H1 (cell line): ENCODE measurements around the gene PITPNC1. TPM values are rescaled to one million over a fixed set of nuclear protein-coding genes. Genes with fewer than 3 reads are reported as not detected.

ENCODE experiments used
- CTCF ChIA-PET: fragments of 300-600 bp; sonication (Branson Sonifier 250); formaldehyde crosslinking; loops from one replicate; lab custom pipeline; 2021; ENCODE audit not compliant: partially characterized antibody; lab: Charles Lee
- POLR2A ChIA-PET: fragments of 300-600 bp; sonication (Branson Sonifier 250); formaldehyde crosslinking; loops from one replicate; lab custom pipeline; 2021; ENCODE audit warnings: inconsistent platforms; ENCODE audit not compliant: partially characterized antibody; lab: Charles Lee
- DNase-seq, 2 experiments: peaks; one replicate each; pipeline versions ENCODE4 v3.0.0 to v3.0.0-alpha.2; 2010 to 2022; ENCODE audit warnings: low spot score in 2 of 2, low read depth in 1 of 2, mixed read lengths in 1 of 2
- FAIRE-seq: peaks from 2 replicates; lab custom pipeline; 2011; peaks lifted over from hg19 to GRCh38; lab: Jason Lieb, UNC
- H2AFZ ChIP-seq: 2 replicates; pipeline ENCODE4 v1.8.1; 2012; ENCODE audit warnings: low read length, inconsistent platforms
- H2AK5ac ChIP-seq: 2 replicates; pipeline ENCODE4 v1.6.1; 2013; ENCODE audit warnings: low read depth, low read length
- H2BK120ac ChIP-seq: replicated peaks from 2 replicates; pipeline ENCODE3; 2013; ENCODE audit warnings: low read depth, low read length, inconsistent platforms
- H2BK12ac ChIP-seq: 2 replicates; pipeline ENCODE4 v1.6.1; 2013; ENCODE audit warnings: low read depth, low read length
- H2BK15ac ChIP-seq: 2 replicates; pipeline ENCODE4 v1.6.1; 2013; ENCODE audit warnings: low read length
- H2BK20ac ChIP-seq: 2 replicates; pipeline ENCODE4 v1.6.1; 2013; ENCODE audit warnings: low read length
- H2BK5ac ChIP-seq: 2 replicates; pipeline ENCODE4 v1.6.1; 2013; ENCODE audit warnings: low read depth, low read length
- H3K14ac ChIP-seq: 2 replicates; pipeline ENCODE4 v1.6.1; 2013; ENCODE audit warnings: inconsistent platforms; ENCODE audit not compliant: insufficient read length
- H3K18ac ChIP-seq: 2 replicates; pipeline ENCODE4 v1.6.1; 2013; ENCODE audit warnings: low read length; ENCODE audit errors: extremely low read depth
- H3K23ac ChIP-seq: 2 replicates; pipeline ENCODE4 v1.6.1; 2013; ENCODE audit warnings: inconsistent platforms; ENCODE audit not compliant: insufficient read length
- H3K23me2 ChIP-seq: 2 replicates; pipeline ENCODE4 v1.6.1; 2013; ENCODE audit warnings: low read depth, low read length
- H3K27ac ChIP-seq: 2 replicates; pipeline ENCODE4 v1.6.1; 2011; ENCODE audit warnings: low read depth, low read length, inconsistent platforms
- H3K27me3 ChIP-seq, 4 experiments: replicated peaks in 1 of 4; 1 replicate in 1 of 4; 2 replicates in 3 of 4; pipeline versions ENCODE4 v1.6.1 to v1.8.1; 2011 to 2013; ENCODE audit warnings: low read length in 3 of 4, mild to moderate bottlenecking in 3 of 4, inconsistent platforms in 2 of 4, mixed read lengths in 2 of 4, moderate library complexity in 1 of 4; ENCODE audit not compliant: control insufficient read depth in 3 of 4, insufficient read depth in 3 of 4; ENCODE audit errors: extremely low read depth in 1 of 4
- H3K36me3 ChIP-seq, 4 experiments: 2 replicates each; pipeline versions ENCODE4 v1.6.1 to v1.8.1; 2011 to 2013; ENCODE audit warnings: mild to moderate bottlenecking in 4 of 4, low read length in 3 of 4, moderate library complexity in 2 of 4, control low read depth in 1 of 4, inconsistent platforms in 1 of 4; ENCODE audit not compliant: insufficient read depth in 4 of 4, control insufficient read depth in 2 of 4
- H3K4ac ChIP-seq: replicated peaks from 2 replicates; pipeline ENCODE3; 2013; ENCODE audit warnings: low read length, low read depth, mixed read lengths, inconsistent platforms; ENCODE audit not compliant: insufficient read length
- H3K4me1 ChIP-seq, 4 experiments: replicated peaks in 1 of 4; 1 replicate in 1 of 4; 2 replicates in 3 of 4; pipeline versions ENCODE4 v1.6.1 to v1.8.1; 2011 to 2013; ENCODE audit warnings: low read length in 3 of 4, inconsistent platforms in 2 of 4, mixed read lengths in 1 of 4; ENCODE audit not compliant: insufficient read depth in 4 of 4, control insufficient read depth in 3 of 4
- H3K4me2 ChIP-seq, 2 experiments: 2 replicates each; pipeline versions ENCODE4 v1.6.1 to v1.8.1; 2011 to 2013; ENCODE audit warnings: low read depth in 2 of 2, low read length in 2 of 2, control low read depth in 1 of 2, inconsistent platforms in 1 of 2, mild to moderate bottlenecking in 1 of 2; ENCODE audit not compliant: insufficient read depth in 1 of 2
- H3K4me3 ChIP-seq, 4 experiments: fragments of 200-600, 300-600 bp in 1 of 4; sonication (generic), shearing (Covaris generic), sonication (Bioruptor Twin) in 1 of 4; 2 replicates each; pipeline versions ENCODE4 v1.5.1 to v1.8.1; 2011 to 2016; ENCODE audit warnings: low read length in 4 of 4, low read depth in 3 of 4, control low read depth in 2 of 4, inconsistent platforms in 2 of 4, mild to moderate bottlenecking in 2 of 4, mixed read lengths in 1 of 4, moderate library complexity in 1 of 4; ENCODE audit not compliant: insufficient read depth in 2 of 4; ENCODE audit errors: extremely low read depth in 1 of 4
- H3K56ac ChIP-seq: replicated peaks from 2 replicates; pipeline ENCODE3; 2013; ENCODE audit warnings: low read depth, mild to moderate bottlenecking, mixed read lengths, low read length, inconsistent platforms; ENCODE audit not compliant: insufficient read length
- H3K79me1 ChIP-seq: 2 replicates; pipeline ENCODE4 v1.6.1; 2013; ENCODE audit warnings: low read depth, low read length, control low read depth
- H3K79me2 ChIP-seq, 2 experiments: 2 replicates each; pipeline versions ENCODE4 v1.6.1 to v1.8.1; 2012 to 2013; ENCODE audit warnings: low read length in 2 of 2, mild to moderate bottlenecking in 2 of 2, inconsistent platforms in 1 of 2; ENCODE audit not compliant: insufficient read depth in 2 of 2, control insufficient read depth in 1 of 2
- H3K9ac ChIP-seq, 4 experiments: replicated peaks in 1 of 4; 1 replicate in 1 of 4; 2 replicates in 3 of 4; pipeline versions ENCODE4 v1.6.1 to v1.8.1; 2011 to 2013; ENCODE audit warnings: low read depth in 3 of 4, low read length in 3 of 4, control low read depth in 2 of 4, mild to moderate bottlenecking in 2 of 4, moderate library complexity in 2 of 4, inconsistent platforms in 1 of 4; ENCODE audit errors: extremely low read depth in 1 of 4
- H3K9me3 ChIP-seq, 2 experiments: 2 replicates each; pipeline versions ENCODE4 v1.6.1 to v1.8.1; 2012 to 2013; ENCODE audit warnings: mild to moderate bottlenecking in 2 of 2, moderate library complexity in 2 of 2, control low read depth in 1 of 2, inconsistent platforms in 1 of 2, low read depth in 1 of 2, low read length in 1 of 2, mixed read lengths in 1 of 2; ENCODE audit not compliant: insufficient read depth in 2 of 2
- H4K20me1 ChIP-seq, 2 experiments: replicated peaks in 1 of 2; 2 replicates each; pipeline versions ENCODE3 to v1.8.1; 2011 to 2013; ENCODE audit warnings: inconsistent platforms in 2 of 2, low read length in 2 of 2, mild to moderate bottlenecking in 1 of 2; ENCODE audit not compliant: insufficient read depth in 2 of 2, control insufficient read depth in 1 of 2
- H4K5ac ChIP-seq: 2 replicates; pipeline ENCODE4 v1.6.1; 2013; ENCODE audit warnings: low read length, low read depth, mixed read lengths, inconsistent platforms; ENCODE audit not compliant: insufficient read length
- H4K8ac ChIP-seq: 2 replicates; pipeline ENCODE4 v1.8.0; 2013; ENCODE audit warnings: mild to moderate bottlenecking, moderate library complexity, low read length, inconsistent platforms; ENCODE audit not compliant: insufficient read depth; ENCODE audit errors: extremely low read depth
- H4K91ac ChIP-seq: replicated peaks from 2 replicates; pipeline ENCODE3; 2013; ENCODE audit warnings: low read length, mixed read lengths, inconsistent platforms; ENCODE audit not compliant: insufficient read length
- CEBPB ChIP-seq: IDR thresholded peaks from 2 replicates; pipeline ENCODE4 v1.6.1; 2012; ENCODE audit warnings: low read depth, low read length
- CREB1 ChIP-seq: IDR thresholded peaks from 2 replicates; pipeline ENCODE4 v1.6.1; 2012; ENCODE audit warnings: inconsistent platforms
- EGR1 ChIP-seq: IDR thresholded peaks from 2 replicates; pipeline ENCODE4 v1.6.1; 2011; ENCODE audit warnings: low read depth, low read length, borderline replicate concordance
- GTF2F1 ChIP-seq: IDR thresholded peaks from 2 replicates; pipeline ENCODE4 v1.6.1; 2012; ENCODE audit warnings: low read depth, low read length, improper control_type of control experiment, borderline replicate concordance
- POLR2A ChIP-seq, 2 experiments: IDR thresholded peaks; 1 replicate in 1 of 2; 2 replicates in 1 of 2; pipeline ENCODE4 v1.6.1; 2011; ENCODE audit warnings: low read depth in 2 of 2, low read length in 2 of 2, mild to moderate bottlenecking in 2 of 2; ENCODE audit errors: control extremely low read depth in 1 of 2
- POLR2AphosphoS5 ChIP-seq: IDR thresholded peaks from 2 replicates; pipeline ENCODE4 v1.6.1; 2011; ENCODE audit warnings: low read depth, low read length
- RFX5 ChIP-seq: IDR thresholded peaks from 2 replicates; pipeline ENCODE4 v1.6.1; 2011; ENCODE audit warnings: low read depth, low read length, improper control_type of control experiment, borderline replicate concordance
- TAF7 ChIP-seq: optimal IDR thresholded peaks from 2 replicates; pipeline ENCODE3; 2011; ENCODE audit warnings: low read depth, mild to moderate bottlenecking, inconsistent platforms, low read length, moderate library complexity, borderline replicate concordance
- TEAD4 ChIP-seq: IDR thresholded peaks from 2 replicates; pipeline ENCODE4 v1.6.1; 2012; ENCODE audit warnings: low read depth, low read length, inconsistent platforms, mixed read lengths
- WGBS, 2 experiments: shearing (Covaris generic) in 1 of 2; methylation state at CpG; one replicate each; pipeline versions ENCODE4 v1.1.6 to v1.1.7; 2013 to 2015; ENCODE audit warnings: low lambda C conversion rate in 2 of 2, mixed read lengths in 2 of 2, inconsistent platforms in 1 of 2, low coverage in 1 of 2, missing lambda C conversion rate in 1 of 2; ENCODE audit not compliant: insufficient replicate concordance in 2 of 2, insufficient coverage in 1 of 2, insufficient read length in 1 of 2; ENCODE audit errors: extremely low coverage in 1 of 2, missing lambda C conversion rate in 1 of 2; 5-methylcytosine and 5-hydroxymethylcytosine counted together
- long read RNA-seq, 2 experiments: library from RNA in 1 of 2; library from capped mRNA in 1 of 2; stranded (forward); transcript quantifications; one replicate each; pipeline ENCODE4 v2.0.0, GENCODE V29; 2021; ENCODE audit warnings: inconsistent platforms in 1 of 2
- polyA minus RNA-seq, 3 experiments: library from RNA; depleted of rRNA, polyadenylated mRNA; stranded (reverse); fragments of >200 nt; gene quantifications; 1 replicate in 2 of 3; 2 replicates in 1 of 3; pipeline ENCODE4 v1.2.3, GENCODE V29; 2011
- polyA plus RNA-seq, 7 experiments: library from polyadenylated mRNA; depleted of rRNA in 3 of 7; stranded (reverse) in 5 of 7; unstranded in 2 of 7; fragments of >200 nt in 5 of 7; fragments of 200-250 nt in 2 of 7; gene quantifications; 1 replicate in 5 of 7; 2 replicates in 1 of 7; 4 replicates in 1 of 7; pipeline versions ENCODE4 v1.2.1 to v1.2.3, GENCODE V29; 2011 to 2013; ENCODE audit warnings: missing spikeins in 2 of 7, mixed read lengths in 2 of 7
- total RNA-seq: library from RNA; stranded (reverse); fragmentation: NEBNext Ultra II Directional; extraction: Animal tissue kit (Norgen Biotek cat#: 25700); gene quantifications from 2 replicates; pipeline ENCODE4 v1.2.1, GENCODE V29; 2021

Gene PITPNC1
- total RNA-seq (53.8 and 54.7 TPM in 2 replicates), polyA plus RNA-seq (2011; rRNA removed) (13.6 and 17.6 TPM in 2 replicates), polyA minus RNA-seq (2011; rRNA and poly(A)+ RNA removed) (19.7 and 24.7 TPM in 2 replicates)
- 21.2 TPM for polyA plus RNA-seq (2011; cell fraction: cytosol; rRNA removed)
- polyA plus RNA-seq (2011; cell fraction: nucleus; rRNA removed) = 12.1 TPM
- polyA plus RNA-seq (2012, experiment 1 of 2) = 33.7 to 47.4 TPM (median 36.9 TPM) in 4 replicates
- polyA plus RNA-seq (2012, experiment 2 of 2) = 46.7 TPM
- polyA plus RNA-seq (2013, experiment 1 of 2) = 47.4 TPM
- 44.0 TPM for polyA plus RNA-seq (2013, experiment 2 of 2)
- polyA minus RNA-seq (2011; cell fraction: cytosol; rRNA and poly(A)+ RNA removed) = 24.5 TPM
- polyA minus RNA-seq (2011; cell fraction: nucleus; rRNA and poly(A)+ RNA removed) = 25.2 TPM
- long read RNA-seq, experiment 1, partial matches to known transcripts = 9 of 30 reads
- long read RNA-seq, experiment 1, other reads (novel, unspliced or antisense) = 21 of 30 reads
- long read RNA-seq, experiment 2, partial matches to known transcripts = 12 of 14 reads
- long read RNA-seq, experiment 2, other reads (novel, unspliced or antisense) = 2 of 14 reads

GRCh38 chr17:67376737-67377487 lies at the start of gene PITPNC1:
Gene PITPNC1, plus strand, starts transcription at chr17:67377281.
- no peak within 1 kb of the TSS for H3K14ac ChIP-seq
- H3K23me2 ChIP-seq = peaks cover 13% of the 10 kb centered on the region; the same call in 1 of the 2 replicates
- WGBS, 2 experiments = 2% methylated on average over 47 of the region's 56 CpGs; no CpG with 5 or more reads in 1 of the 2 experiments
- peaks cover 2 to 5% (median 4%) of the 10 kb centered on the region in 4 experiments; a peak in 6 of 7 replicates for H3K4me1 ChIP-seq
- H4K5ac ChIP-seq = peak within 1 kb of the TSS; percentile 92
- peaks cover 3% of the 10 kb centered on the region for H3K79me1 ChIP-seq
- POLR2A ChIA-PET = interaction anchor here (0.7 to 1.1 kb wide), 5 partner anchors 312 to 547 kb away, joined by 3 read pairs; partner anchors contain the start of gene NOL11
- H2BK20ac ChIP-seq = 0 out of 2 replicates have a peak within 1 kb of the TSS, but pooled peaks have one; percentile 55
- H3K56ac ChIP-seq = peak within 1 kb of the TSS; percentile 70
- H3K27ac ChIP-seq = peak within 1 kb of the TSS; percentile 77
- CTCF ChIA-PET = interaction anchor here (0.9 to 3.6 kb wide), 12 partner anchors 10 to 268 kb away, joined by 3 to 17 read pairs (median 4); no protein-coding TSS in a partner anchor
- H3K4me3 ChIP-seq = peak within 1 kb of the TSS; percentile 80 to 95 (median 91)
- peak within 1 kb of the TSS; percentile 73 for H4K8ac ChIP-seq
- peaks cover 0 to 4% of the 10 kb centered on the region in 2 experiments; a peak in 1 of 4 replicates for H3K9me3 ChIP-seq
- peak within 1 kb of the TSS; percentile 68 to 84 (median 76) for H3K9ac ChIP-seq
- no peaks in the 10 kb centered on the region for H4K20me1 ChIP-seq
- H3K4me2 ChIP-seq = peak within 1 kb of the TSS; percentile 75 to 92
- peak within 1 kb of the TSS; percentile 88; the same call in 1 of the 2 replicates for H2BK15ac ChIP-seq
- H2AK5ac ChIP-seq = no peak within 1 kb of the TSS
- no peak within 1 kb of the TSS for H3K23ac ChIP-seq
- no peak for FAIRE-seq
- peak within 1 kb of the TSS; percentile 87 for H4K91ac ChIP-seq
- peak within 1 kb of the TSS; percentile 75 for H3K4ac ChIP-seq
- DNase-seq = peak in 1 of 2 experiments; percentile 89
- H2AFZ ChIP-seq = peak within 1 kb of the TSS; percentile 92
- H3K27me3 ChIP-seq = no peaks in the 10 kb centered on the region
- peaks cover 0 to 3% (median 0%) of the 10 kb centered on the region in 4 experiments; a peak in 1 of 8 replicates for H3K36me3 ChIP-seq
- H2BK5ac ChIP-seq = peak within 1 kb of the TSS; percentile 93
- peak within 1 kb of the TSS; percentile 85 for H3K18ac ChIP-seq
- peaks cover 0 to 30% of the 10 kb centered on the region in 2 experiments; a peak in 2 of 4 replicates for H3K79me2 ChIP-seq
- H2BK120ac ChIP-seq = peak within 1 kb of the TSS; percentile 98
- peak within 1 kb of the TSS; percentile 88; the same call in 1 of the 2 replicates for H2BK12ac ChIP-seq
- TF ChIP-seq TAF7 (peak; percentile 63), EGR1 (no peak), TEAD4 (peak; percentile 69; the same call in 1 of the 2 replicates), POLR2AphosphoS5 (peak; percentile 46), RFX5 (no peak), GTF2F1 (no peak), CEBPB (no peak), CREB1 (peak; percentile 50; the same call in 1 of the 2 replicates), POLR2A (IDR thresholded peaks at IDR 0.05; ENCODE audit: control extremely low read depth in 1 of 2, low read depth in 2 of 2, low read length in 2 of 2) (peak; percentile 70 to 76)
